ENCODE results near the gene POLK. TPM values are rescaled to one million over a fixed set of nuclear protein-coding genes. Genes with fewer than 3 reads are reported as not detected.
"Not testable (repeated sequence)": the region's sequence is repeated elsewhere in the genome, so short reads cannot be mapped to it uniquely, and the experiment has no call there.

POLK gene
- total and polyA plus RNA-seq, 2 of the 8 experiments (the other 6 are each of a cell fraction or from before 2014, with no cell fraction given): 2.0 to 9.0 TPM

GRCh38 chr5:75505112-75505511 lies 6.6 kb upstream of the POLK start:
- H2BK15ac ChIP-seq (ENCODE audit: low read length); H3K4me2 ChIP-seq (ENCODE audit: insufficient read depth in 1 of 2, low read depth in 2 of 2, low read length in 2 of 2); H4K20me1 ChIP-seq (replicated peaks in 1 of 2; ENCODE audit: control insufficient read depth in 1 of 2, insufficient read depth in 2 of 2, low read length in 2 of 2); CTCF ChIA-PET (ENCODE audit: partially characterized antibody); H2BK5ac ChIP-seq (ENCODE audit: low read depth, low read length); H3K4me3 ChIP-seq (ENCODE audit: extremely low read depth in 1 of 4, insufficient read depth in 2 of 4, low read depth in 3 of 4, low read length in 4 of 4); H3K79me1 ChIP-seq (ENCODE audit: low read depth, low read length); FAIRE-seq; H3K4ac ChIP-seq (replicated peaks; ENCODE audit: insufficient read length, low read depth, low read length); H4K5ac ChIP-seq (ENCODE audit: insufficient read length, low read depth, low read length); H4K8ac ChIP-seq (ENCODE audit: extremely low read depth, insufficient read depth, low read length); H3K27ac ChIP-seq (ENCODE audit: low read depth, low read length); H3K23ac ChIP-seq (ENCODE audit: insufficient read length); H2BK20ac ChIP-seq (ENCODE audit: low read length); H4K91ac ChIP-seq (replicated peaks; ENCODE audit: insufficient read length, low read length); H2AFZ ChIP-seq (ENCODE audit: low read length); H3K56ac ChIP-seq (replicated peaks; ENCODE audit: insufficient read length, low read depth, low read length); H2BK120ac ChIP-seq (replicated peaks; ENCODE audit: low read depth, low read length); H2BK12ac ChIP-seq (ENCODE audit: low read depth, low read length); H3K36me3 ChIP-seq (ENCODE audit: control insufficient read depth in 2 of 4, insufficient read depth in 4 of 4, low read length in 3 of 4); DNase-seq (ENCODE audit: low read depth in 1 of 2, low spot score in 2 of 2); H3K27me3 ChIP-seq (replicated peaks in 1 of 4; ENCODE audit: control insufficient read depth in 3 of 4, extremely low read depth in 1 of 4, insufficient read depth in 3 of 4, low read length in 3 of 4); H2AK5ac ChIP-seq (ENCODE audit: low read depth, low read length); H3K23me2 ChIP-seq (ENCODE audit: low read depth, low read length); H3K9ac ChIP-seq (replicated peaks in 1 of 4; ENCODE audit: extremely low read depth in 1 of 4, low read depth in 3 of 4, low read length in 3 of 4); POLR2A ChIA-PET (ENCODE audit: partially characterized antibody); H3K4me1 ChIP-seq (replicated peaks in 1 of 4; ENCODE audit: control insufficient read depth in 3 of 4, insufficient read depth in 4 of 4, low read length in 3 of 4); H3K9me3 ChIP-seq (ENCODE audit: insufficient read depth in 2 of 2, low read depth in 1 of 2, low read length in 1 of 2); H3K18ac ChIP-seq (ENCODE audit: extremely low read depth, low read length); H3K14ac ChIP-seq (ENCODE audit: insufficient read length): not testable (repeated sequence)
- H3K79me2 ChIP-seq (ENCODE audit: control insufficient read depth in 1 of 2, insufficient read depth in 2 of 2, low read length in 2 of 2): peaks cover 0 to 57% of the 10 kb centered on the region in 2 experiments; a peak in 3 of 4 replicates
- WGBS, 2 experiments (ENCODE audit: extremely low coverage in 1 of 2, insufficient coverage in 1 of 2, insufficient read length in 1 of 2, insufficient replicate concordance in 2 of 2, low coverage in 1 of 2, low lambda C conversion rate in 2 of 2, missing lambda C conversion rate in 1 of 2): 86% methylated on average over 5 of the region's 5 CpGs; no CpG with 5 or more reads in 1 of the 2 experiments
